SHP77 (cell line): ENCODE results near the gene TNIK.
"Not testable (repeated sequence)": the region's sequence is repeated elsewhere in the genome, so short reads cannot be mapped to it uniquely, and the experiment has no call there.

Experiments used
- DNase-seq, 2 experiments: peaks; one replicate each; lab custom pipeline; 2025; lab: John Stamatoyannopoulos, UW

Gene TNIK

DNA sequence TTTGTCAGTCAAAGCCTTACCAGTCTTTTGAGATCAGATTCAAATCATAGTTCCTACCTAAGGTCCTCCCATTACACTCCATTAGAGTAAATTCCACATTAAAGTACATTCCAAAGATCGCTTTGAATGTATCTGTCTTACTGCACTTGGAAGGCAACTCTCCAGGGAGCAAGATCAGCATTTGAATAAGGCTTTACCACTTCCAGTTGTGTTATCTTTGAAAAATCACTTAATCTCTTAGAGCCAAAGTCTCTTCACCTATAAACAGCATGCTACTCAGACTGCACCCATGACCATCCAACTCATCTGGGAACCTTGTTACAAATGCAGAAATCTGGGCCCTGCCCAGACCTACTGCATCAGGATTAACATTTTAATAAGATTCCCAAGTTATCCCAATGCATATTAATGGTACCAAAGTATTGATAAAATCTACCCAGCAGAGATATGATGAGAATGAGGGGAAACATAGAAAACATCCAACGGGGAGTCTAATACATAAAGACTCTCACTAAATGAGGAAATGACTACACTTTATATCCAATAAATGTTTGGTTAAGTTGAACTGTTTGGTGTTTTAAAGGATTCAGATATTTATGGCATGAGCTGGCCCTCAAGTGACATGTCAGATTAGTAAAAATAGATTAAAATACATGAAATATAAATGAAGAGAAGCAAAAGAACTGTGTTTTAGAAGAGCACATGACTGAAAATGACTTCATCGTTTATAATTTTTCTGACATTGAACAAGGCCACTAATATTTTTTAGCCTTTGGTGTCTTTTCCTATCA is 75.9 kb downstream of the TNIK start:
- DNase-seq: no peak

DNA sequence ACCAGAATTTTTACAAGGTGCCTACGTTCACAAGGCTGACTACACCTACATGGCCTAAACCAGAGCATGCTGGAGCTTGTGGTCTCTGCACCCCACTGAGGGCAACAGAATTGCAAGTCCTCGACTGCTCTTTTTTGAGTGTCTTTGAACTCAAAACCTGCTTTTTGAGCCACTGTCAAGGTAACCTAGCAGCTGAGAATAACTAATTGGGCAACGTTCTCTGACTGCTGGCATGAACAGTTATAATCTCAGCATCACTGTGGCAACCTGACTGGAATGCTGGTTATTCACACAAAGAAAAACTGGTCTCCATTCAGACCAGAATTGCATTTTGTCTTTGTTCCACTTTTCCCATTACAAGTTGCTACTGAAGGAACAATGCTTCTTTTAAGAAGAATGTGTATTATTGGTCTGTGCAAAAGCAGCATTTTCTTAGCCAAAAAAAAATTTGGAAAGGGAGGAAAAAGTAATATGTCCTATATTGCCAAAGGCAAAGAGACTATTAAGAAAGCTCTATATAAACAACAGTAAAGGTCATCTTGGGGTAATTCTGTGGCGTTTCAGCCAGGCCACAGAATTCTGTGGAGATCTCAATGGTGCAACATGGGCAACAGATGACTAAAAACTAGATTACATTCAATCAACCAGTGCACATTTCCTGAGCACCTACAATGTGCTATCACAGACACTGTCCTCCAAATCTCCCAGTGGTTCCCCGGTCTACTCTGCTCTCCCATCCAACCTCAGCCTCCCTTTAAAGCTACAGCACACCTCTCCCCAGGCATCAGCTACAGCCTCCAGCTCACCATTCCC is 76.8 kb downstream of the TNIK start:
- no peak for DNase-seq

DNA sequence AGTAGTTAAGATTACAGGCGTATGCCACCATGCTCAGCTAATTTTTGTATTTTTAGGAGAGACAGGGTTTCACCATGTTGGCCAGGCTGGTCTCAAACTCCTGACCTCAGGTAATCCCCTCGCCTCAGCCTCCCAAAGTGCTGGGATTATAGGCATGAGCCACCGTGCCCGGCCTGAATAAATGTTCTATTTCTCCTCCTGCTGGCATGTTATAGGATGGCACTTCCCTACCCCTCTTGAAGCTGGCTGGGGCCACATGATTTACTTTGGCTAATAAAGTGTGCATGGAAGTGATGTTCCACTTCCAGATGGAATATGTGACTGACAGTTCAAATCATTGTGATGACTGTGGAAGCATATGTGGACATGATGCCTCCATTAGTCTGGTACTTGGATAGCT is 77.9 kb downstream of the TNIK start:
- DNase-seq: not testable (repeated sequence)

DNA sequence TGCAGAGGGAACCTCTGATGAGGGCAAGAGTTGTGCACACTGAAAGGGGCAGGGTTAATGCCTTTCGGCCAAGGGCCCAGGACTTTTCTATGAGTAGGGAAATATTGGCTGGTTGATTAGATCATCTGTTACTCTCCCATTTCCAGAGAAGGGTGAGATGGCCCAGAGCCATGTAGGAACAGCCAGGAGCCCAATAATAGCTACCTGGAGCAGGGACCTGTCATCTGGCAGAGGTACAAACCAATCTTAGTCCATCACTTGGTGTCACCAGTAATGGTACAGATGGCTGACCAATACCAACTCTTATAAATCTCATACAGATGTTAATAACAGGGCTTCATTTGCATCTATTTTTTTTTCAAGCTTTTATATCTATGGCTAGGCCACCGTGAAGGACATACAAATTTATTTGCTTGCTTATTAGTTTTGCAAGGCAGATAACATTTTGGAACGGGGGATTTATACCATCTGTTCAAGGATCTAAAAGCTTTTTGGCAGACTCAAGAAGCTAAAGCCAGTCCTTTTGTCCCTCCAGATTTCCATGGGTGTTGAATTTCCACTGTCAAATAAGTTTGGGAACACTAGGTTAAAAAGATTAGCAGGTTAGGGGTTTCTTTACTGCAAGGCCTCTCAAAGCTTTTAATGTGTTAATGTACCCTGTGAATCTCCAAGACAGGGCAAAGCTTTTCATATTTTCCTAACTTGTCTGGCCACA is 79.3 kb downstream of the TNIK start:
- DNase-seq: no peak

DNA sequence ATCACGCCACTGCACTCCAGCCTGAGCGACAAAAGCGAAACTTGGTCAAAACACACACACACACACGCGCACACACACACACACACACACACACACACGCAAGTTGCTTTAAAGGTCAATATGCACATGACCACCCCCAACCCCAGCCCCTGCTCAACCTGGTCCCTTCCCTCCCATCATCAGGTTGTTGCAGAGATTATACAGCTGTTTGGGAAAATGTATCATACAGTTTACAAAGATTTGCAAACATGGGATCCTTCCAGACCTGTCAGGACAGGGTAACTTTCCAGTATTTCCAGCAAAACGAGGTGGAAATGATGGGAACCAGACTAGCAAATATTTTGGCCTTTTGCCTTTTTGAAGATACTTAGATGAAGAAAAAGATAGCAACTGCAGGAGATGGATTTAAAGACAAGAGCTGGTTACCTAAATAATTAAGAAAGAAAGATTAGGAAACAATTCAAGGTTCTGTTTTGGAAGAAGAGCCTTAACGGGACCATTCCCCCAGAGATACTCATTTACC is 80.2 kb downstream of the TNIK start:
- DNase-seq: no peak

DNA sequence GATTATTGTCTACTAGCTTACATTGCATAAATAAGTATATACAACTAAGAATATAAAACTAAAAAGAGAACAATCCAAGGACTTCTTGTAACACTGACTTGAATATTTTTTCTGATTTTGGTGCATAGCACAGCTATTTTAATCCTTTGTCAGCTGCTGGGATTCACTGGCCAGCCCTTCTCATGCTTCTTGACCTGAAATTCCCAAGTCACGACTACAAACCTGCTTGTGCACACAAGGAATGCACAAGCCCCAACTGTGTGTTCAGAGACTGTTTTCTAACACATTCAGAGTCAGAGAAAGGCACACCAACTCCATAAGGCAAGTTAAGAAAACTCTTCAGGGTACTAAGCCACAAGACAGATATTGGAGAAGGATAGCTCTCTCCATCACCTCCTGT is 80.9 kb downstream of the TNIK start:
- DNase-seq: no peak

DNA sequence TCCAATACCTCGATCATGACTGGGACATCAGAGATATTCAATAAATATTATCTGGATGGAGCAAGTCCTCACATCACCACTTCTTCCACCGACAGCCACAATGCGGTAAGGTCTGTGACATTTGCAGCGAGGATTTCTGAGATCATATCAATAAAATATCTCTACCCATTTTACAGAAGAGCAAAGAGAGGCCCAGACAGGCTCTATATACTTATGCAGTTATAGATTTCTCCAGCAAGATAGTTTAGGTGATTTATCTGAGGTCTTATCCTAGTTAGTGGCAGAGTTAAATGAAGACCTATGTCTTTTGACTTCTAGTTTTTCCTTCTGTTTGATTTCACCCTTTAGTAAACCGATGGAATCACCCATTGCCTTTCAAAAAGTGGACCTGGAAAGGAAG is 81.6 kb downstream of the TNIK start:
- DNase-seq: no peak

DNA sequence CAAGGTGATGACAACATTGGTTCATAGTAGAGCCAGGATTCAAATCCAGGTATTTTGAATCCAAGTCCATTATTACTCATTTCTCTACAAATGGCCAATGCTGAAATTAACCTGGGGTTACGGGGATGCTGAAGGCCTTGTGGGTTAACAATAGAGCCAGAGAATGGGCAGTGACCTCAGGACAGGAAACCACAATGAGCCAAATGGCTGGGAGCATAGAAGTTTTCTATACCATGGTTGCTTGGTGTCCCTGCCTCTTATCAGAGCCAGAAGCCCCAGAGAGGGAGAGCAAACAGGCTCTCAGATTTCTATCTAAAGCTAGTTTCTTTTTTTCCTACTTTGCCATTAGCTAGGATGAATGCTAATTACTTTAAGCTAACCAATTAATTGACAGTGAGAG is 82.3 kb downstream of the TNIK start:
- DNase-seq: no peak

DNA sequence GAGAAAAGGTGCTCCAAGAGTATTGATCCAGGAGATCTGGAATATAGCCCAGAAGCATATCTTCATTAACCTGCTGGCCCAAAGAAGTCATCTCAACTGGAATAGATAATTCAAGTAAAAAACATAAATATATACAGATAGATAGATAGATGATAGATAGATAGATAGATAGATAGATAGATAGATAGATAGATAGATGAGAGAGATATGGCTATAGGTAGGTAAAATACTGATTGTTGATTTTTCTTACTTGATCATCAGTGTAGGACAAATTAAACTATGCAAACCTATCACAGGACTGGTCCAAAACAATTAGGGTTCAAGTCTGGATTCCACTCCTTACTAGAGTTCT is 83.6 kb downstream of the TNIK start:
- no peak for DNase-seq

DNA sequence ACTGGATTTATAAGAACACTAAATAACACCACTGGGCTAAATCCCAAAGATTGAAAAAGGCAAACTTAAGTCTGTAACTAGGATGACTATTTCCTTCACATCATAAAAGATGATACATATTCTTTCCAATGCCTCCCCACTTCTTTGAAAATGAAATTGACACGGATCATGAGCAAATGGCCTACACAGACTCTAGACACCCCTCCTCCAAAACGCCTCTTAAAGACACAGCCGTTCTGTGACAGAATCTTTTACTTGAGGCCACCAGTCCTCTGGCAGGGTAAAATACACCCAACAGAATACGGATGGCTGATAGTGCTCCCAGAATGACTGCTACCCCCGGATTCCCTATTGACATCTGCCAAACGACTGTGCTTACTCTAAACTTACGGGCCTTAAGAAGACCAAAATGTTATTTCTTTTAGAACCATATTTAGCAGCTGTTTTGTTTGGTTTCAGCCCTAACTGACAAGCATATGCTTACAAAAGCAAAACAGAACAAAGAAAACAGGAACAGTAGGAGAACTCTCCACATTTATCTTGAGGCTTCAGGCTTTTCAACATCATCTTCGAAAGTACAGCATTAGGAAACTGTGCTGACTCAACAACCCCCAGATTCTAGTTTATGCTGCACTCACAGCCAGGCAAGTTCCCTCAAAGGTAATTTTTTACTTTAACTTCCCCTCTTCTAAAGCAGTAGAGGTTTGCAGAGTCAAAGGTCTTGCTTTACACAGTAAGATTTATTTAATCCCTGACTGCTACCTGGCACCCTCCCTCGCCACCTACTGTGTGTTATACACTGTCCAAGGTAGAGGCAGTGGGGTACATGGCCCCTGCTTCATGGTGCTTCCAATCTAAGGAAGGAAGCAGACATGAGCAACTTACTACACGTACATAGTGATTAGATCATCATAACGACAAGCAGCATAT is 84.3 kb downstream of the TNIK start:
- no peak for DNase-seq

DNA sequence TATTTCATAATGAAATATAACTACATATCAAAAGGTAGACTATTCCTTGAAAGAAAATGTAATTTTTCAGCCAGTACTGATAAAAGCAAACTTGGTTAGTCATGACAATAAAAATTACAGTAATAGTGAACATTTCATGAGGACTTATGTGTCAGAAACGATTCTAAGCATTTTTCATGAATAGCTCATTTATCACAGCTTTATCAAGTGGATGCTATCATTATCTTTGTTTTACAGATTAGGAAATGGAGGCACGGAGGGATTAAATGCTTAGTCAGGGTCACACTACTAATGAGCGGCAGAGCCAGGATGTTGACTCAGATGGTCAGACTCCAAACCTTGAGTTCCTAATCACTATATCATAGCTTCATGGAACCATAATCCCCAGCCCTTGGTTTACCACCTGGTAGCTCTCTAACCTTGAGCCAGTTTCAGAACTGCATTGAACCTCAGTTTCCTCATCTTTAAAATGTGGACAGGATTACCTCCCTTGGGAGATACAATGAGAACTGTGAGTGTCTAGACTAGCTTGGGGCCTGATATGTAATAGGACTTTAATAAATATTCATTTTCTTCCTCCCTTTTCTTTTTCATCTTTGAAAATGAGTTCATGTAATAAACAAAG is 85.4 kb downstream of the TNIK start:
- no peak for DNase-seq

DNA sequence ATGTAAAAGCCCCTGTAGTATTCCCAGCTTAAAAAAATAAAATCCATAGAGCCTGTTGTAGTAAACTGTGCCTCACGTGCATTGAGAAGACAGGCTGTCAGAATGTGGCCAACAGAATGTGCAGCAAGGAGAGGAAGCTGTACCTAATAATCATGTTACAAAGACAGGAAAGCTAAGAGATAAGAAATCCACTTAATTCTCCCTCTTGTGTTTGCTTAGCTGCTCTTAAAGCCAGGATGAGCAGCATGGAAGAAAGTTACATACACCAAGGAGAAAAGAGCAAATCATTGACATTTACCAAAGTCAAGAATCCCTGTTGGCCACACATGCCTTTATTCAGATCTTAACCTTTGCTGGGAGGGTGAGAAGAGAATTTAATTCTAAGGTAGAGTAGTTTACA is 85.9 kb downstream of the TNIK start:
- no peak for DNase-seq

DNA sequence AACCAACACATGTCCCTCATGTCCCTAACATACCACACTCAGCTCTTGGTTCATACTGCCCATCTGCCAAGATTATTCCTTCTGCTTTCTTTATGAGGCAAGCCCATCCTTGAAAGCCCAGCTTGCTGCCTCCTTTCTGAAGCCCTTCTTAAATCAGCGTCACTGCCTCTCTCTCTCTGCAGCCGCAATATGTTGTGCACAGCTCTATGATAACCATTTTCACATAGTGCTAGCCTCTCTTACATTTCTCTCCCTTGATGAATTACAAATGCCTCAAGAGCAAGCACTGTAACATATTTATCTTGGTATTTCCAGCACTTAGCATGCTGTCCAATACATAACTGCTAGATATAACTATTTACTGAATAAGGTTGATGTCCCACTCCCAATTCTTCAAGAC is 86.5 kb downstream of the TNIK start:
- no peak for DNase-seq

DNA sequence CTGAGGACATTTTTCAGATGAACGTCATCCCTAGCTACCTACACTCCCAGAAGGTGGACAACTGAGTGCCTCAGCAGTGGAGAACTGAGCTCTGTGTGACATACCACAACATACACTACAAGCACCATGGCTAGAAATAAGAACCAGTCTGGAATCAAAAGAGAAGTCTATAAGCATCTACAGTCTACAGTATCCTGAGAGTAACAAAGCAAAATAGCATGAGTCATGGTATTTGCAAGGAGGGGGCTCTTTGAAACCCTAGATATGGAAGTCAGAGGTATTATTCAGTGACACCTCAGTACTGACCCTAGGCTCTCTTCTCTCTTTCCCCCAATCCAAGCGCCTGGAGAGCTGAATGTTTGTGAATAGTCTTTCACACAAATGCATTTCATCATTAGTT is 87.5 kb downstream of the TNIK start:
- DNase-seq: no peak

DNA sequence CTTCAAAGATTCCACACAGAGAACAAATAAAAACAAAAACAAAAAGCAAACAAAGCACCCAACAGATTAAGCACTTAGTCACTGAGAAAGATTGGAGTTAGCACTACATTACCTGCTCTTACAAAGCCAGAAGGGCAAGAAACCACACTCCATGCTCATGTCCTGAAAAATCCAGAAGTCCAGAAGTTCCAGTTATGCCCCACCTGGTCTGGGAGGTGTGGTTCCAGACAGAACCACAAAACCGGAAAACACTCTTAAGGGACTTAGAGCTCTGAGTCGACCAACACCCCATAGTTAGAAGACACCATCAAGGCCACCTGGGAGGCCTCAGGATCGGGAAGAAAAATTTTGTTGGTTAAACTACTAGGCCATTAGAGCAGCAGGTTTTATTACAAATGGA is 88.9 kb downstream of the TNIK start:
- DNase-seq: no peak

DNA sequence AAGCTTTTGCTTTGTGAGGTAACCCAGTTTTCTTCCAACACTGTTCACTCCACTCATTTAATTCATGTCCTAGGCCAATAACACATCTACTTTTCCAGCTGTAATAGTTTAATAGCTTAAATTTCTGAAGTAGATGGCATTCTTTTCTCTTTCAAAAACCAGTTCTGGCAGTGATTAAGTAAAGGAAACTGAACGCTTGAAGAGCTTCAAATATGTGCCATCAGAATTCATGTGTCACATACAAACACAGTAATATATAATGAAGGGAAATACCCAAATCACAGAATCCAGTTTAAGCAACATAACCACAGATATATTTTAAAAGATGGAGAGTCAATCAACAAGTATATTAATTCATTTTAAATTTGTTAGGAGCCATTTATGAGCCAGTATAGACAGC is 91.0 kb downstream of the TNIK start:
- DNase-seq: no peak

DNA sequence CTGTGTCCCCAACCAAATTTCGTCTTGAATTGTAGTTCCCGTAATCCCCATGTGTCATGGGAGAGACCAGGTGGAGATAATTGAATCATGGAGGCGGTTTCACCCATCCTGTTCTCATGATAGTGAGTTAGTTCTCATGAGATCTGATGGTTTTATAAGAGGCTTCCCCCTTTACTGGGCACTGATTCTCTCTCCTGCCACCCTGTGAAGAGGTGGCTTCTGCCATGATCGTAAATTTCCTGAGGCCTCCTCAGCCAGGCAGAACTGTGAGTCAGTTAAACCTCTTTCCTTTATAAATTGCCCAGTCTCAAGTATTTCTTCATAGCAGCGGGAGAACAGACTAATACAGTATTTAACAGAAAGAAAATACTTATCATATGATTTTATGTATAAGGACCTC is 93.5 kb downstream of the TNIK start:
- DNase-seq: not testable (repeated sequence)

DNA sequence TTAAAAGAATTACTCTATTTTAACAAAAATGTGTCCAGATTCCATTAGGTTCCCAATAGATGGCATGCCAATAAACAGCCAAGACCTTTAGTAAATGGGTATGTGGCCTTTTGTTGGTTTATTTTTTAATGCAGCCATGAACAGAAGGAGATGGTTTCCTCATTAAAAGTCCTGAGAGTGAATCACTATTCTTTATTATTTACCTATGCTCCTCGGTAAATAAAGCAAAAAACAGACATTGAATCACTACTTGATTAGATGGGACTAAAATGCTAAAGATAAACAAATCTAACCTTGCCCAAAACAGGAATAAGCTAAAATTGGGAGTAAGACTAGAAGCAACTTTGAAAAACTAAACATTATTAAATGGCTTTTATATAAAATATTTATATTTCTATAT is 94.2 kb downstream of the TNIK start:
- DNase-seq: no peak

DNA sequence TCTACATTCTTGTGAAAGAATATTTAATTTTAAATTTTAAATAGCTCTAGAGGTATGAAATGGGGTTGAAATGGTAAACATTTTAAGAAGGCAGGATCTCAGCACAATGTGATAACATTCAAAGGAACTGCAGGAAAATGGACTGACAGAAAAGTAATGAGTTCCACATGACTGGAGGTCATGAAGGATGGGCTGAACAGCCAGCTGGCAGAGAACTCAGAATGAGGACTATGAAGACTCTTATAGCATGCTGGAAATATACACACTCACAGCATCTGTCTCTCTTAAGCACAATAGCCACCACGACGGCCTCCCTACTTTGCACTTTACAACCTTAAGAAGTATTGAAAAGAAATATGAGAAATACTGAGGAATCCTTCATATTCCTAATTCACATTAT is 94.7 kb downstream of the TNIK start:
- no peak for DNase-seq

DNA sequence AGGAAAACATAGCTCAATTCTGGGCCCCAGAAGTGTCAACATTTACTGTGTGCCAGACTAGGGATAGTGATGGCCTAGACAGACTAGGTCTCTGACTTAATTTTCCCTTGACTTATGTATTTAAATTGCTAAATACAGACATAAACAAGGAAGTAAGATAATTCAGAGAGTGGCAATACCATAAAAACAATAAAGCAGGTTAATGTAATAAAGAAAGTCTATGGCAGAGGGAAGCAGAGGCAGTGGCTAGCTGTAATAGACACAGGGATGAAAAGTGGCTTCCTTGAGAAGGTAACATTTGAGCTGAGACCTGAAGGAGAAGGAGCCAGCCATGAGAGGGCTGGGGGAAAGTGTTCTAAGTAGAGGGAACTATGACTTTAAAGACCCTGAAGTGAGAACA is 95.7 kb downstream of the TNIK start:
- DNase-seq: no peak

DNA sequence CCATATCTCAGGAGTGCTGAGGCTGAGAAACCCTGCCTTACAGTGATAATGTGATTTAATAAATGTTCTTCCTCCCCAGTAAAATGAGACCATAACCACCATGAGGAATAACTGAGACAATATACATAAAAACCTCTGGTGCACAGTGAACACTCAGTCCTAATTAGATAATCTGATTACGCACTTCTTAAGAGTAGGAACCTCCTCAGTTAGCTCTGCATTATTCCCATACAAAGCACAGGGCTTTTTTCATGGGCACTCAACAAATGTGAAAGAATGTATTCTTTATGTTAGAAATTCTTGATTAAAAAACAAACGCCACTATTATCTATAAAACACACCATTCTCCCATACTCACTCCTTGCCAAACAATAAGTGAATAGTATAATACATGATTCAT is 97.0 kb downstream of the TNIK start:
- DNase-seq: no peak
